HL-60 (cell line): Measurements from ENCODE around the gene TTYH2.

ENCODE experiments used
- GABPA ChIP-seq: IDR thresholded peaks from 2 replicates; pipeline ENCODE4 v1.6.1; 2012; ENCODE audit warnings: low read depth
- POLR2AphosphoS5 ChIP-seq: IDR thresholded peaks from 2 replicates; pipeline ENCODE4 v1.6.1; 2012; ENCODE audit warnings: low read depth
- SPI1 ChIP-seq: IDR thresholded peaks from 2 replicates; pipeline ENCODE4 v1.6.1; 2012; ENCODE audit warnings: low read depth, mild to moderate bottlenecking, borderline replicate concordance
- TF ChIP-seq, protein P1 (sequence below): IDR thresholded peaks from one replicate; pipeline ENCODE4 v1.5.1; 2011; ENCODE audit warnings: low read length, control low read depth, inconsistent platforms; ENCODE audit not compliant: insufficient read depth
- TF ChIP-seq, protein P2 (sequence below): IDR thresholded peaks from 2 replicates; pipeline ENCODE4 v1.6.1; 2012; ENCODE audit warnings: low read depth; ENCODE audit not compliant: insufficient replicate concordance

DNA sequence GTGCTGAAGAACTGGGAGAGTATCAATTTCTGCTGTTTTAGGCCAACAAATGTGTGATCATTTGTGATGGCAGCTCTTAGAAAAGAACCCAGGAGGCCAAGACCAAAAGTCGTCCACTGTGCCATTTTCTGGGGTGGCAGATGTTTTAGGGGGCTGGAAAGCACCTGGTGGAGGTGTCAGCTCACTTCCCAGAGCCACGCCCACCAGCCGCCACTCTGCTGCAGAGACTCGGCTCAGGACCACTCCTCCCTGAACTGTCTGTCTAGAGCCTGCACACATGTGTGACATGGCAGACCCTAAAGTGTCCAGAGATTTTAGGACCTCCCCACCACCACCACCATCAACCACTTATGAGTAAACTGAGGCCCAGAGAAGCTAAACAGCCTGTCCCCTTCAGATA is 33.8 kb upstream of the TTYH2 start:
- TF ChIP-seq, protein P1, sequence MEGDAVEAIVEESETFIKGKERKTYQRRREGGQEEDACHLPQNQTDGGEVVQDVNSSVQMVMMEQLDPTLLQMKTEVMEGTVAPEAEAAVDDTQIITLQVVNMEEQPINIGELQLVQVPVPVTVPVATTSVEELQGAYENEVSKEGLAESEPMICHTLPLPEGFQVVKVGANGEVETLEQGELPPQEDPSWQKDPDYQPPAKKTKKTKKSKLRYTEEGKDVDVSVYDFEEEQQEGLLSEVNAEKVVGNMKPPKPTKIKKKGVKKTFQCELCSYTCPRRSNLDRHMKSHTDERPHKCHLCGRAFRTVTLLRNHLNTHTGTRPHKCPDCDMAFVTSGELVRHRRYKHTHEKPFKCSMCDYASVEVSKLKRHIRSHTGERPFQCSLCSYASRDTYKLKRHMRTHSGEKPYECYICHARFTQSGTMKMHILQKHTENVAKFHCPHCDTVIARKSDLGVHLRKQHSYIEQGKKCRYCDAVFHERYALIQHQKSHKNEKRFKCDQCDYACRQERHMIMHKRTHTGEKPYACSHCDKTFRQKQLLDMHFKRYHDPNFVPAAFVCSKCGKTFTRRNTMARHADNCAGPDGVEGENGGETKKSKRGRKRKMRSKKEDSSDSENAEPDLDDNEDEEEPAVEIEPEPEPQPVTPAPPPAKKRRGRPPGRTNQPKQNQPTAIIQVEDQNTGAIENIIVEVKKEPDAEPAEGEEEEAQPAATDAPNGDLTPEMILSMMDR = no peak
- no peak for TF ChIP-seq POLR2AphosphoS5
- TF ChIP-seq SPI1 = no peak
- TF ChIP-seq, protein P2, sequence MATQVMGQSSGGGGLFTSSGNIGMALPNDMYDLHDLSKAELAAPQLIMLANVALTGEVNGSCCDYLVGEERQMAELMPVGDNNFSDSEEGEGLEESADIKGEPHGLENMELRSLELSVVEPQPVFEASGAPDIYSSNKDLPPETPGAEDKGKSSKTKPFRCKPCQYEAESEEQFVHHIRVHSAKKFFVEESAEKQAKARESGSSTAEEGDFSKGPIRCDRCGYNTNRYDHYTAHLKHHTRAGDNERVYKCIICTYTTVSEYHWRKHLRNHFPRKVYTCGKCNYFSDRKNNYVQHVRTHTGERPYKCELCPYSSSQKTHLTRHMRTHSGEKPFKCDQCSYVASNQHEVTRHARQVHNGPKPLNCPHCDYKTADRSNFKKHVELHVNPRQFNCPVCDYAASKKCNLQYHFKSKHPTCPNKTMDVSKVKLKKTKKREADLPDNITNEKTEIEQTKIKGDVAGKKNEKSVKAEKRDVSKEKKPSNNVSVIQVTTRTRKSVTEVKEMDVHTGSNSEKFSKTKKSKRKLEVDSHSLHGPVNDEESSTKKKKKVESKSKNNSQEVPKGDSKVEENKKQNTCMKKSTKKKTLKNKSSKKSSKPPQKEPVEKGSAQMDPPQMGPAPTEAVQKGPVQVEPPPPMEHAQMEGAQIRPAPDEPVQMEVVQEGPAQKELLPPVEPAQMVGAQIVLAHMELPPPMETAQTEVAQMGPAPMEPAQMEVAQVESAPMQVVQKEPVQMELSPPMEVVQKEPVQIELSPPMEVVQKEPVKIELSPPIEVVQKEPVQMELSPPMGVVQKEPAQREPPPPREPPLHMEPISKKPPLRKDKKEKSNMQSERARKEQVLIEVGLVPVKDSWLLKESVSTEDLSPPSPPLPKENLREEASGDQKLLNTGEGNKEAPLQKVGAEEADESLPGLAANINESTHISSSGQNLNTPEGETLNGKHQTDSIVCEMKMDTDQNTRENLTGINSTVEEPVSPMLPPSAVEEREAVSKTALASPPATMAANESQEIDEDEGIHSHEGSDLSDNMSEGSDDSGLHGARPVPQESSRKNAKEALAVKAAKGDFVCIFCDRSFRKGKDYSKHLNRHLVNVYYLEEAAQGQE = no peak
- TF ChIP-seq GABPA = no peak
